Right lobe of liver (tissue), 4 donors: ENCODE data around the gene MSANTD1.

Experiments used
- POLR2A ChIP-seq: fragments of 450-650 bp; IDR thresholded peaks from one replicate; pipeline ENCODE4 v1.6.1; 2017; ENCODE audit warnings: antibody characterized with exemption, mild to moderate bottlenecking
- TF ChIP-seq, protein P1 (sequence below), 4 donors: fragments of 200-600 bp in 3 of 4; fragments of 450-650 bp in 1 of 4; IDR thresholded peaks; one replicate each; pipeline versions ENCODE4 v1.5.1 to v1.8.0; 2016 to 2022; ENCODE audit warnings: antibody characterized with exemption in 4 of 4, mild to moderate bottlenecking in 2 of 4
- donor health status: DM: no; HTN: no; CAD: no.
- donor health status: DM: no; HTN: no; CAD: no.
- donor health status: DM: no; HTN: yes; CAD: no.

GRCh38 chr4:3206439-3207100 is 42.4 kb upstream of the MSANTD1 start:
- TF ChIP-seq, protein P1, sequence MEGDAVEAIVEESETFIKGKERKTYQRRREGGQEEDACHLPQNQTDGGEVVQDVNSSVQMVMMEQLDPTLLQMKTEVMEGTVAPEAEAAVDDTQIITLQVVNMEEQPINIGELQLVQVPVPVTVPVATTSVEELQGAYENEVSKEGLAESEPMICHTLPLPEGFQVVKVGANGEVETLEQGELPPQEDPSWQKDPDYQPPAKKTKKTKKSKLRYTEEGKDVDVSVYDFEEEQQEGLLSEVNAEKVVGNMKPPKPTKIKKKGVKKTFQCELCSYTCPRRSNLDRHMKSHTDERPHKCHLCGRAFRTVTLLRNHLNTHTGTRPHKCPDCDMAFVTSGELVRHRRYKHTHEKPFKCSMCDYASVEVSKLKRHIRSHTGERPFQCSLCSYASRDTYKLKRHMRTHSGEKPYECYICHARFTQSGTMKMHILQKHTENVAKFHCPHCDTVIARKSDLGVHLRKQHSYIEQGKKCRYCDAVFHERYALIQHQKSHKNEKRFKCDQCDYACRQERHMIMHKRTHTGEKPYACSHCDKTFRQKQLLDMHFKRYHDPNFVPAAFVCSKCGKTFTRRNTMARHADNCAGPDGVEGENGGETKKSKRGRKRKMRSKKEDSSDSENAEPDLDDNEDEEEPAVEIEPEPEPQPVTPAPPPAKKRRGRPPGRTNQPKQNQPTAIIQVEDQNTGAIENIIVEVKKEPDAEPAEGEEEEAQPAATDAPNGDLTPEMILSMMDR (IDR thresholded peaks at IDR 0.05): no peak
- no peak for TF ChIP-seq POLR2A
